H1 (cell line): ENCODE results near the gene BCKDHA. TPM values are rescaled to one million over a fixed set of nuclear protein-coding genes. Genes with fewer than 3 reads are reported as not detected.

Experiments
- ASH2L ChIP-seq: fragments of 200-600, 300-600 bp; sonication (generic); IDR thresholded peaks from one replicate; pipeline ENCODE4 v1.7.1; 2017; ENCODE audit warnings: low read length
- CBX5 ChIP-seq: fragments of 300-800, 300-1000 bp; sonication (generic); IDR thresholded peaks from 2 replicates; pipeline ENCODE4 v1.7.1; 2016; ENCODE audit warnings: antibody characterized with exemption, low read length, low read depth
- EGR1 ChIP-seq: IDR thresholded peaks from 2 replicates; pipeline ENCODE4 v1.6.1; 2011; ENCODE audit warnings: low read depth, low read length, borderline replicate concordance
- SRF ChIP-seq: IDR thresholded peaks from 2 replicates; pipeline ENCODE4 v1.6.1; 2011; ENCODE audit warnings: mild to moderate bottlenecking, low read depth, low read length, moderate library complexity
- polyA plus RNA-seq, 7 experiments: library from polyadenylated mRNA; depleted of rRNA in 3 of 7; stranded (reverse) in 5 of 7; unstranded in 2 of 7; fragments of >200 nt in 5 of 7; fragments of 200-250 nt in 2 of 7; gene quantifications; 1 replicate in 5 of 7; 2 replicates in 1 of 7; 4 replicates in 1 of 7; pipeline versions ENCODE4 v1.2.1 to v1.2.3, GENCODE V29; 2011 to 2013; ENCODE audit warnings: missing spikeins in 2 of 7, mixed read lengths in 2 of 7
- total RNA-seq: library from RNA; stranded (reverse); fragmentation: NEBNext Ultra II Directional; extraction: Animal tissue kit (Norgen Biotek cat#: 25700); gene quantifications from 2 replicates; pipeline ENCODE4 v1.2.1, GENCODE V29; 2021

BCKDHA gene
- total and polyA plus RNA-seq, 2 of the 8 experiments (the other 6 are each of a cell fraction or from before 2014, with no cell fraction given), result 14.2 to 69.6 TPM

DNA sequence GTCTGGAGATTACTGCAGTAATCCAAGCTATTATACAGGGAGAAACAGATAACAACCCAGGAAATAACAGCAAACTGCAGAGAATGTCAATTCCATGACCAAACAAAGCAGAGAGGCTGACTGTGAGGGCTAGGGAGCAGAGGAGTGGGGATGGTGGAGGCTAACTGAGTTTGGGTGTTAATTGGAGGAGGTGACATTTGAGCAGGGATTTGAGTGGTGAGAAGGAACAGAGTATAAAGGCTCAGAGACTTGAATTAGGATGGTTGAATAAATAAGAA, 39.0 kb downstream of the BCKDHA start (continued):
- TF ChIP-seq SRF, result no peak
- TF ChIP-seq CBX5, result no peak
- TF ChIP-seq EGR1, result no peak
- TF ChIP-seq ASH2L, result no peak
- TF ChIP-seq, all 59 proteins: peak for 0
